ENCODE results near the gene TSPAN18. TPM values are rescaled to one million over a fixed set of nuclear protein-coding genes. Genes with fewer than 3 reads are reported as not detected.

TSPAN18 gene
- total RNA-seq, 2 experiments from 2014 or later = not detected

DNA sequence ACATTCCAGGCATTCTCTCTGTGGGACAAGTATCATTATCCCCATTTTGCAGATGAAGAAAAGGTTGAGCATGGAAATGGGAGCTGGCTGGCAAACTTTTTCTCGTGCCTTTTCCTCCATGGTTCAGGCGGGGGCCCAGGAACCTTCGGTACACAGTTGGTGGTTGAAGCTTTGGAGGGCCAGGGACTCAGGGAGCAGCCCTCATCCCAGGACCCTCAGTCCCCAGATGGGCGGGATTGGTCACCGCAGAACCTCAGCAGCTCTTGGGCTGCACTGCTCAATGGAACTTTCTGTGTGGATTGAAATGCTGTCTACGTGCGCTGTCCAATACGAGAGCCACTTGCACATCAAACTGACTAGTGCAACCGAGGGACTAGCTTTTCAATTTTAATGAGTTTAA, 61.2 kb downstream of the TSPAN18 start:
- Histone ChIP-seq H3K27ac (ENCODE audit: low read depth, low read length, poor library complexity, severe bottlenecking) (no peak overlapping the region), H3K9me2 (ENCODE audit: insufficient read depth, low read length) (no peaks in the 10 kb centered on the region), H3K4me2 (ENCODE audit: low read length) (no peak overlapping the region), H3K4me3 (ENCODE audit: low read depth, low read length, poor library complexity, severe bottlenecking) (no peak overlapping the region), H4K20me1 (ENCODE audit: insufficient read depth, low read length) (no peaks in the 10 kb centered on the region), H3K4me1 (ENCODE audit: insufficient read depth, low read length, poor library complexity, severe bottlenecking) (no peaks in the 10 kb centered on the region), H3K9me3 (ENCODE audit: low read length) (no peaks in the 10 kb centered on the region), H2AFZ (ENCODE audit: low read length) (no peak overlapping the region), H3K36me3 (ENCODE audit: insufficient read depth, low read length) (no peaks in the 10 kb centered on the region), H3K79me2 (ENCODE audit: insufficient read depth, low read depth, low read length) (no peaks in the 10 kb centered on the region)
- no TSS peak for BruUV-seq (replicated peaks)
- ChIA-PET CTCF (ENCODE audit: unreplicated experiment) (no interaction called here), POLR2A (no interaction called here)
- no peak for DNase-seq (ENCODE audit: low spot score)
- intact Hi-C loops (cut with micrococcal nuclease; ENCODE audit: unreplicated experiment) = no loop called here
- TF ChIP-seq, protein P1, sequence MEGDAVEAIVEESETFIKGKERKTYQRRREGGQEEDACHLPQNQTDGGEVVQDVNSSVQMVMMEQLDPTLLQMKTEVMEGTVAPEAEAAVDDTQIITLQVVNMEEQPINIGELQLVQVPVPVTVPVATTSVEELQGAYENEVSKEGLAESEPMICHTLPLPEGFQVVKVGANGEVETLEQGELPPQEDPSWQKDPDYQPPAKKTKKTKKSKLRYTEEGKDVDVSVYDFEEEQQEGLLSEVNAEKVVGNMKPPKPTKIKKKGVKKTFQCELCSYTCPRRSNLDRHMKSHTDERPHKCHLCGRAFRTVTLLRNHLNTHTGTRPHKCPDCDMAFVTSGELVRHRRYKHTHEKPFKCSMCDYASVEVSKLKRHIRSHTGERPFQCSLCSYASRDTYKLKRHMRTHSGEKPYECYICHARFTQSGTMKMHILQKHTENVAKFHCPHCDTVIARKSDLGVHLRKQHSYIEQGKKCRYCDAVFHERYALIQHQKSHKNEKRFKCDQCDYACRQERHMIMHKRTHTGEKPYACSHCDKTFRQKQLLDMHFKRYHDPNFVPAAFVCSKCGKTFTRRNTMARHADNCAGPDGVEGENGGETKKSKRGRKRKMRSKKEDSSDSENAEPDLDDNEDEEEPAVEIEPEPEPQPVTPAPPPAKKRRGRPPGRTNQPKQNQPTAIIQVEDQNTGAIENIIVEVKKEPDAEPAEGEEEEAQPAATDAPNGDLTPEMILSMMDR (conservative IDR thresholded peaks at IDR 0.05; ENCODE audit: low read length) = no peak
- TF ChIP-seq EZH2phosphoT487 (IDR thresholded peaks at IDR 0.05; ENCODE audit: borderline replicate concordance, low read depth, low read length) = no peak

DNA sequence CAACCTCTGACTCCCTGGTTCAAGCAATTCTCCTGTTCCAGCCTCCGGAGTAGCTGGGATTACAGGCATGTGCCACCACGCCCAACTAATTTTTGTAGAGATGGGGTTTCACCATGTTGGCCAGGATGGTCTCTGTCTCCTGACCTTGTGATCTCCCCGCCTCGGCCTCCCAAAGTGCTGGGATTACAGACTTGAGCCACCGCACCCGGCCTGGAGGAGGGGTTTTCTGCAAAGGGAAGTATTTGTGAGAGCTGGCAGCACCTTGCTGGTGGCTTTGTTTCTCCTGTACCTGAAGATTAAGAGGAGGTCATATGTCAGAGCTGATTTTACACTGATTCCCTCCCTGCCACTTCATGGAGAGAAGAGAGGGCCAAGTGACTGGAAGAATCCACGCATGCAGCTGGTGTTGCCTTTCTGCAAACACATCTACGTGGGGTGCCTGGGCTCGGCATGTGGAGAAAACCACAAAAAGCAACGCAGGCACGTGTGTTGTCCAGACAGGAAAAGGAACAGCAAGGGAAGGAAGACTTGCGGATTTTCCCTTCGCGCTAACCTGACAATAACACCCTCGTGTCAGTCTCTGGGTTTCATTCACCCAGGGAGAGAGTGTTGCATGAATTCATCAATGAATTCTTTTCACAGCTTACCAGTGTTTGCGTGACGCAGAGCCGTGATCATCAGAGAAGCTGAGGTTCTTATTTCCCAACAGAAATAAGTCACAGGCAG, 61.9 kb downstream of the TSPAN18 start:
- Histone ChIP-seq H3K79me2 (ENCODE audit: insufficient read depth, low read depth, low read length) (no peaks in the 10 kb centered on the region), H3K4me1 (ENCODE audit: insufficient read depth, low read length, poor library complexity, severe bottlenecking) (no peaks in the 10 kb centered on the region), H3K4me3 (ENCODE audit: low read depth, low read length, poor library complexity, severe bottlenecking) (no peak overlapping the region), H3K9me2 (ENCODE audit: insufficient read depth, low read length) (no peaks in the 10 kb centered on the region), H3K4me2 (ENCODE audit: low read length) (no peak overlapping the region), H4K20me1 (ENCODE audit: insufficient read depth, low read length) (no peaks in the 10 kb centered on the region), H3K27ac (ENCODE audit: low read depth, low read length, poor library complexity, severe bottlenecking) (no peak overlapping the region), H3K9me3 (ENCODE audit: low read length) (no peaks in the 10 kb centered on the region), H3K36me3 (ENCODE audit: insufficient read depth, low read length) (no peaks in the 10 kb centered on the region), H2AFZ (ENCODE audit: low read length) (no peak overlapping the region)
- POLR2A ChIA-PET = interaction anchor here (0.7 kb wide), 1 partner anchor 19 kb away, joined by 3 read pairs; no protein-coding TSS in a partner anchor
- no TSS peak for BruUV-seq (replicated peaks)
- intact Hi-C loops (cut with micrococcal nuclease; ENCODE audit: unreplicated experiment) = no loop called here
- TF ChIP-seq, protein P1 (conservative IDR thresholded peaks at IDR 0.05; ENCODE audit: low read length) = no peak
- TF ChIP-seq EZH2phosphoT487 (IDR thresholded peaks at IDR 0.05; ENCODE audit: borderline replicate concordance, low read depth, low read length) = no peak
- CTCF ChIA-PET (ENCODE audit: unreplicated experiment) = interaction anchor here (0.6 kb wide), 1 partner anchor 1477 kb away, joined by 3 read pairs; no protein-coding TSS in a partner anchor
- DNase-seq (ENCODE audit: low spot score) = no peak

DNA sequence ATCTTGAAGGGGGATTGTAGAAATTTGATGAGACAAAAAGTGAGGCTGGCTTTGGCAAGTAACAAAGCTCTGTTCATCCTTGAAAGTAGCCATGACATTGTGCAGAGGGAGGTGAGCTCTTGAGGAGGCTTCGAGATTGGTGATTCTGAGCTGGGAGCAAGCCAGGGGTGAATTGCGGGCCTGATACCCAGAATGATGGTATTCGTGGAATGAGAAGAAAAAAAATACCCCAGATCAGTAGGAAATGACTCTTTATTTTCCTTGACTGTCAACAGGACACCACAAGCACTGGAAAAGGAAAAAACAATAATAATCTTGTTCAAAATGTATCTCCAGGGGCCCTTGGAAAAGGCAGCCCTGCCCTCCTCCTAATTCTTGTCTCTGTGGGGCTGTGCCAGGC, 62.7 kb downstream of the TSPAN18 start:
- H3K9me2 ChIP-seq (ENCODE audit: insufficient read depth, low read length) = no peaks in the 10 kb centered on the region
- DNase-seq (ENCODE audit: low spot score) = no peak
- H4K20me1 ChIP-seq (ENCODE audit: insufficient read depth, low read length) = no peaks in the 10 kb centered on the region
- no peak overlapping the region for H3K27ac ChIP-seq (ENCODE audit: low read depth, low read length, poor library complexity, severe bottlenecking)
- CTCF ChIA-PET (ENCODE audit: unreplicated experiment) = no interaction called here
- intact Hi-C loops (cut with micrococcal nuclease; ENCODE audit: unreplicated experiment) = no loop called here
- no peak overlapping the region for H3K4me3 ChIP-seq (ENCODE audit: low read depth, low read length, poor library complexity, severe bottlenecking)
- H3K79me2 ChIP-seq (ENCODE audit: insufficient read depth, low read depth, low read length) = no peaks in the 10 kb centered on the region
- no peaks in the 10 kb centered on the region for H3K9me3 ChIP-seq (ENCODE audit: low read length)
- TF ChIP-seq EZH2phosphoT487 (IDR thresholded peaks at IDR 0.05; ENCODE audit: borderline replicate concordance, low read depth, low read length) = no peak
- TF ChIP-seq, protein P1 (conservative IDR thresholded peaks at IDR 0.05; ENCODE audit: low read length) = no peak
- no peaks in the 10 kb centered on the region for H3K4me1 ChIP-seq (ENCODE audit: insufficient read depth, low read length, poor library complexity, severe bottlenecking)
- BruUV-seq (replicated peaks) = no TSS peak
- H2AFZ ChIP-seq (ENCODE audit: low read length) = no peak overlapping the region
- no peaks in the 10 kb centered on the region for H3K36me3 ChIP-seq (ENCODE audit: insufficient read depth, low read length)
- POLR2A ChIA-PET = no interaction called here
- H3K4me2 ChIP-seq (ENCODE audit: low read length) = no peak overlapping the region
